ENCODE measurements around the gene TREM2. TPM values are rescaled to one million over a fixed set of nuclear protein-coding genes. Genes with fewer than 3 reads are reported as not detected.

TREM2 gene
- total RNA-seq, 2 experiments from 2014 or later, result not detected

GRCh38 chr6:41187924-41188886, 25.3 kb upstream of the TREM2 start:
- intact Hi-C loops (cut with DNase I, micrococcal nuclease), result no loop called here
- no peak for DNase-seq
- H3K4me1 ChIP-seq (ENCODE audit: insufficient read depth, low read length), result peaks cover 42% of the 10 kb centered on the region

GRCh38 chr6:41186031-41186562, 23.2 kb upstream of the TREM2 start:
- ChIA-PET CTCF (no interaction called here), POLR2A (no interaction called here)
- Histone ChIP-seq H3K4me3 (ENCODE audit: low read length) (no peak overlapping the region), H3K9me3 (ENCODE audit: control insufficient read depth in 1 of 2, insufficient read depth in 1 of 2, low read length in 2 of 2) (peaks cover 4 to 8% of the 10 kb centered on the region in 2 experiments), H3K27ac (ENCODE audit: low read depth in 1 of 2, low read length in 2 of 2) (no peak overlapping the region), H3K4me1 (ENCODE audit: insufficient read depth, low read length) (peaks cover 41% of the 10 kb centered on the region), H3K27me3 (ENCODE audit: control insufficient read depth in 1 of 2, insufficient read depth in 2 of 2, low read length in 2 of 2) (no peaks in the 10 kb centered on the region), H3K36me3 (ENCODE audit: insufficient read depth, low read length) (no peaks in the 10 kb centered on the region)
- intact Hi-C loops (cut with DNase I, micrococcal nuclease), result no loop called here
- TF ChIP-seq CTCF (IDR thresholded peaks at IDR 0.05), result no peak
- no peak for DNase-seq
- ATAC-seq (ENCODE audit: poor library complexity), result no peak
- no peak overlapping the region for H3K4me3 Mint-ChIP-seq
- no peaks in the 10 kb centered on the region for H3K9me3 Mint-ChIP-seq
- H3K4me1 Mint-ChIP-seq (ENCODE audit: low read depth), result peaks cover 35% of the 10 kb centered on the region
- no peak overlapping the region for H3K27ac Mint-ChIP-seq
- H3K36me3 Mint-ChIP-seq (ENCODE audit: low read depth), result no peaks in the 10 kb centered on the region
- H3K27me3 Mint-ChIP-seq, result no peaks in the 10 kb centered on the region

More at GRCh38 chr6:41187924-41188886, 25.3 kb upstream of the TREM2 start:
- Mint-ChIP-seq H3K36me3 (ENCODE audit: low read depth) (peaks cover 3% of the 10 kb centered on the region), H3K4me3 (no peak overlapping the region), H3K27ac (no peak overlapping the region), H3K4me1 (ENCODE audit: low read depth) (peaks cover 37% of the 10 kb centered on the region), H3K9me3 (no peaks in the 10 kb centered on the region), H3K27me3 (no peaks in the 10 kb centered on the region)
- Histone ChIP-seq H3K27me3 (ENCODE audit: control insufficient read depth in 1 of 2, insufficient read depth in 2 of 2, low read length in 2 of 2) (no peaks in the 10 kb centered on the region), H3K4me3 (ENCODE audit: low read length) (no peak overlapping the region), H3K27ac (ENCODE audit: low read depth in 1 of 2, low read length in 2 of 2) (no peak overlapping the region), H3K9me3 (ENCODE audit: control insufficient read depth in 1 of 2, insufficient read depth in 1 of 2, low read length in 2 of 2) (peaks cover 4 to 8% of the 10 kb centered on the region in 2 experiments), H3K36me3 (ENCODE audit: insufficient read depth, low read length) (no peaks in the 10 kb centered on the region)
- no peak for TF ChIP-seq CTCF (IDR thresholded peaks at IDR 0.05)
- ATAC-seq (ENCODE audit: poor library complexity), result no peak
- CTCF ChIA-PET, result no interaction called here
- POLR2A ChIA-PET, result interaction anchor here (1.5 kb wide), 1 partner anchor 12 kb away, joined by 4 read pairs; the partner anchor contains the start of gene TREML2

- Histone ChIP-seq H3K27ac (ENCODE audit: low read depth in 1 of 2, low read length in 2 of 2) (no peak overlapping the region), H3K4me1 (ENCODE audit: insufficient read depth, low read length) (peaks cover 41% of the 10 kb centered on the region)
Observed at GRCh38 chr6:41184761-41185160, 21.8 kb upstream of the TREM2 start.

More at GRCh38 chr6:41184761-41185160, 21.8 kb upstream of the TREM2 start:
- Histone ChIP-seq H3K36me3 (ENCODE audit: insufficient read depth, low read length) (no peaks in the 10 kb centered on the region), H3K4me3 (ENCODE audit: low read length) (no peak overlapping the region), H3K27me3 (ENCODE audit: control insufficient read depth in 1 of 2, insufficient read depth in 2 of 2, low read length in 2 of 2) (no peaks in the 10 kb centered on the region), H3K9me3 (ENCODE audit: control insufficient read depth in 1 of 2, insufficient read depth in 1 of 2, low read length in 2 of 2) (peaks cover 0 to 3% of the 10 kb centered on the region in 2 experiments)
- no peak for TF ChIP-seq CTCF (IDR thresholded peaks at IDR 0.05)
- ChIA-PET POLR2A (no interaction called here), CTCF (no interaction called here)
- intact Hi-C loops (cut with DNase I, micrococcal nuclease), result loop anchor here (5.0 kb wide), 3 partner anchors 92 to 182 kb away; partner anchors contain the start of genes NFYA (in 1 of the 2) and OARD1 (in 1 of the 2)
- Mint-ChIP-seq H3K36me3 (ENCODE audit: low read depth) (no peaks in the 10 kb centered on the region), H3K9me3 (no peaks in the 10 kb centered on the region), H3K27me3 (no peaks in the 10 kb centered on the region), H3K4me3 (no peak overlapping the region), H3K27ac (no peak overlapping the region), H3K4me1 (ENCODE audit: low read depth) (peaks cover 35% of the 10 kb centered on the region)
- no peak for ATAC-seq (ENCODE audit: poor library complexity)
- DNase-seq, result no peak
